Measurements from ENCODE around the gene FADS6.

FADS6 gene

DNA sequence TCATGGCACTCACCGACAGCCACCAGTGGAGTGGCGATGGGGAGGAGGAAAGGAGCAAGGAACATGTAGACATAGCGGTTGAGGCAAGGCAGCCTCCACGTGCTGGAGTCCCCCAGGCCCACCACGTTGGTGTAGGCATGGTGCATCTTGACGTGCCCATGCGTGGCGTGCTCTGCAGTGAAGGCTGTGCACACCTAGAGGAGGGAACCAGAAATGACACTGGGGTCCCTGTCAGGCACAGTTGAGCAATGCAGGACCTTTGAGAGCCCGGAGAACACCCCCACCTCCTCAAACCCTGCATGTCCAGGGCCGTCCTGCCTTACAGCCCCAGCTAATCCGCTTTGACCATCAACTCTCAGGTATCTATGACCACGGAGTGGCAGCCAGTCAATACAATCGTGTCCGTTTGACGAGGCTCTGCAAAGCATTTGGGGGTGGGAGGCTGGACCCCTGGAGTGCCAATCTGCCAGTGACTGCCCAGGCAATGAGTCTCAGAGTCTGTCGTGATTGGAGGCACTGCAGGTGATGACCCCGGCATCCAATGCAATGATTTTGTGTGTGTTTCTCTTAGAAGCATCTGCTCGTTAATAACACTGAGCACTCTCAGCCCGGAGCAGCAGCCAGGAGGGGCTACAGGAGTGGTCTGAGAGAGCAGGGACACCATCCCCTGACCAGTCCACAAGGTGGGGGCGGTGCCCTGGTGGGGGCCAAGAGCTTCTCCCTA lies 10.8 kb downstream of the FADS6 start:
- Histone ChIP-seq H3K9me3 (replicated peaks; ENCODE audit: insufficient read depth, low read length) (no peaks in the 10 kb centered on the region), H3K4me2 (ENCODE audit: low read depth, low read length) (no peak overlapping the region)
- TF ChIP-seq EZH2phosphoT487 (IDR thresholded peaks at IDR 0.05; ENCODE audit: low read length) (no peak), CTCF (IDR thresholded peaks at IDR 0.05; ENCODE audit: low read length) (0 out of 2 replicates have a peak, but pooled peaks have one; percentile 3)

DNA sequence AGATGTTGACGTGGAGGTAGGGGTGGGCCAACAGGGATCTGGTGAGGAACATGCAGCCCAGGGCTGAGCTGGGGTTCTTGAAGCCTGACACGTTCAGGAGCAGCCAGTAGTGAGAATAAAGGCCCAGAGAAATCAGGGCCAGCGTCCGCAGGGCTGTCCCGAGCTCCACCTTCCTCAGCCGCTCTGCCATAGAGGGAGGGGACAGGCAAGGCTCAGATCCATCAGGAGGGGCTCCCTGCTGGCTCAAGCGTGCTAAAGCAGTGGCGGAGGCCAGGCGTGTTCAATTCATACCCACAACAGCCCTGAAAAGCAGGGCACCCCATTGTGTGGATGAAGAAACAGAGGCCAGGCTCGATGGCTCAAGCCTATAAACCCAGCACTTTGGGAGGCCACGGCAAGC lies 12.4 kb downstream of the FADS6 start:
- Histone ChIP-seq H4K20me1 (ENCODE audit: insufficient read depth, low read length) (no peaks in the 10 kb centered on the region), H3K79me2 (ENCODE audit: low read length) (no peaks in the 10 kb centered on the region), H3F3A (ENCODE audit: insufficient read depth, low read length) (no peaks in the 10 kb centered on the region), H3K27me3 (replicated peaks; ENCODE audit: insufficient read depth, low read length) (peaks cover 88% of the 10 kb centered on the region), H3K4me1 (ENCODE audit: low read length) (no peaks in the 10 kb centered on the region), H3K27ac (ENCODE audit: low read length) (no peak overlapping the region), H3K4me3 (ENCODE audit: low read length) (no peak overlapping the region), H3K9me3 (replicated peaks; ENCODE audit: insufficient read depth, low read length) (no peaks in the 10 kb centered on the region), H3K9me2 (replicated peaks; ENCODE audit: insufficient read depth, low read length) (no peaks in the 10 kb centered on the region), H3K36me3 (replicated peaks; ENCODE audit: insufficient read depth, low read length) (no peaks in the 10 kb centered on the region), H2AFZ (ENCODE audit: low read length) (no peak overlapping the region), H3K4me2 (ENCODE audit: low read depth, low read length) (no peak overlapping the region), H3K9ac (ENCODE audit: low read length) (no peak overlapping the region)
- no peak for DNase-seq
- TF ChIP-seq EZH2 (optimal IDR thresholded peaks at IDR 0.05; ENCODE audit: low read depth, low read length) (no peak), EZH2phosphoT487 (IDR thresholded peaks at IDR 0.05; ENCODE audit: low read length) (no peak), CTCF (IDR thresholded peaks at IDR 0.05; ENCODE audit: low read length) (no peak)

More for the DNA sequence above, 10.8 kb downstream of the FADS6 start:
- H3K36me3 ChIP-seq (replicated peaks; ENCODE audit: insufficient read depth, low read length), result no peaks in the 10 kb centered on the region
- no peaks in the 10 kb centered on the region for H3K79me2 ChIP-seq (ENCODE audit: low read length)
- H3K9ac ChIP-seq (ENCODE audit: low read length), result no peak overlapping the region
- peaks cover 95% of the 10 kb centered on the region for H3K27me3 ChIP-seq (replicated peaks; ENCODE audit: insufficient read depth, low read length)
- H4K20me1 ChIP-seq (ENCODE audit: insufficient read depth, low read length), result no peaks in the 10 kb centered on the region
- DNase-seq, result no peak
- H3K9me2 ChIP-seq (replicated peaks; ENCODE audit: insufficient read depth, low read length), result no peaks in the 10 kb centered on the region
- H3F3A ChIP-seq (ENCODE audit: insufficient read depth, low read length), result no peaks in the 10 kb centered on the region
- no peak overlapping the region for H3K4me3 ChIP-seq (ENCODE audit: low read length)
- no peak overlapping the region for H2AFZ ChIP-seq (ENCODE audit: low read length)
- H3K4me1 ChIP-seq (ENCODE audit: low read length), result no peaks in the 10 kb centered on the region
- H3K27ac ChIP-seq (ENCODE audit: low read length), result no peak overlapping the region

DNA sequence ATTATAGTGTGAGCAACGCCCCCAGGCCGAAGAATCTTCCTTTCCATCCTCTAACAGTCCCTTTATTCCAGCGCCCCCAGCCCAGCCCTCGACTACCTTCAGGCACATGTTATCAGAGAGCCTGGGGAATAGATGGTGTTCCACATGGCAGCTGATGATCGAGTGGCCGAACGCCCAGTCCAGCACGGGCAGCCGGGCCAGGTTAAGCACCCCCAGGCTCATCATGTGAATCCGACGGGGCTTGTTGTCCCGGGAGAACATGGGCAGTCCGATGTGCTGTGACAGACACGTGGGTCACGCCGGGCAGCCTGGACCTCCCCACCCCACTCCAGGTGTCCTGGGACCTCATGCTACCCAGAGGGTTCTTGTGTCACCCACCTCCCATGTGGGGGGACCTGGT lies 14.1 kb downstream of the FADS6 start:
- Histone ChIP-seq H3K9ac (ENCODE audit: low read length) (no peak overlapping the region), H3K27me3 (replicated peaks; ENCODE audit: insufficient read depth, low read length) (peaks cover 73% of the 10 kb centered on the region), H3K4me2 (ENCODE audit: low read depth, low read length) (no peak overlapping the region), H3F3A (ENCODE audit: insufficient read depth, low read length) (0 out of 2 replicates have a peak, but pooled peaks cover 4% of the 10 kb centered on the region), H2AFZ (ENCODE audit: low read length) (no peak overlapping the region), H3K4me3 (ENCODE audit: low read length) (no peak overlapping the region), H3K79me2 (ENCODE audit: low read length) (no peaks in the 10 kb centered on the region), H3K36me3 (replicated peaks; ENCODE audit: insufficient read depth, low read length) (no peaks in the 10 kb centered on the region), H3K27ac (ENCODE audit: low read length) (no peak overlapping the region), H3K4me1 (ENCODE audit: low read length) (peaks cover 14% of the 10 kb centered on the region; the same call in 1 of the 2 replicates), H3K9me3 (replicated peaks; ENCODE audit: insufficient read depth, low read length) (no peaks in the 10 kb centered on the region), H4K20me1 (ENCODE audit: insufficient read depth, low read length) (no peaks in the 10 kb centered on the region), H3K9me2 (replicated peaks; ENCODE audit: insufficient read depth, low read length) (no peaks in the 10 kb centered on the region)
- no peak for DNase-seq
- no peak for TF ChIP-seq EZH2 (optimal IDR thresholded peaks at IDR 0.05; ENCODE audit: low read depth, low read length)
- no peak for TF ChIP-seq CTCF (IDR thresholded peaks at IDR 0.05; ENCODE audit: low read length)
